Skeletal muscle tissue (tissue), 4 donors: ENCODE measurements around the gene ASCC3. TPM values are rescaled to one million over a fixed set of nuclear protein-coding genes. Genes with fewer than 3 reads are reported as not detected.

Experiments used
- H3K27ac ChIP-seq: one replicate; pipeline ENCODE4 v1.7.0; 2013; ENCODE audit warnings: mild to moderate bottlenecking, low read depth, low read length, inconsistent platforms
- H3K27me3 ChIP-seq, 3 donors: one replicate each; pipeline ENCODE4 v1.7.0; 2013; ENCODE audit warnings: low read length in 3 of 3; ENCODE audit not compliant: control insufficient read depth in 3 of 3, insufficient read depth in 3 of 3
- H3K36me3 ChIP-seq, 3 donors: one replicate each; pipeline ENCODE4 v1.7.0; 2013; ENCODE audit warnings: low read length in 3 of 3; ENCODE audit not compliant: control insufficient read depth in 3 of 3, insufficient read depth in 3 of 3
- H3K4me1 ChIP-seq, 3 donors: one replicate each; pipeline ENCODE4 v1.7.0; 2013; ENCODE audit warnings: low read length in 3 of 3, mild to moderate bottlenecking in 3 of 3; ENCODE audit not compliant: control insufficient read depth in 3 of 3, insufficient read depth in 3 of 3
- H3K4me3 ChIP-seq, 3 donors: one replicate each; pipeline ENCODE4 v1.7.0; 2013; ENCODE audit warnings: low read length in 3 of 3
- H3K9ac ChIP-seq, 3 donors: one replicate each; pipeline ENCODE4 v1.7.0; 2013; ENCODE audit warnings: low read length in 3 of 3, mild to moderate bottlenecking in 3 of 3, moderate library complexity in 2 of 3, low read depth in 1 of 3
- H3K9me3 ChIP-seq, 3 donors: one replicate each; pipeline ENCODE4 v1.7.0; 2013; ENCODE audit warnings: low read length in 3 of 3; ENCODE audit not compliant: control insufficient read depth in 3 of 3
- total RNA-seq: library from RNA; depleted of rRNA; stranded (reverse); fragments of >200 nt; gene quantifications from one replicate; pipeline ENCODE4 v1.2.3, GENCODE V29; 2014
- donor health status: Osteomylitis.

ASCC3 gene
- total RNA-seq, 1 donor from 2014 or later, result 21.4 TPM

DNA sequence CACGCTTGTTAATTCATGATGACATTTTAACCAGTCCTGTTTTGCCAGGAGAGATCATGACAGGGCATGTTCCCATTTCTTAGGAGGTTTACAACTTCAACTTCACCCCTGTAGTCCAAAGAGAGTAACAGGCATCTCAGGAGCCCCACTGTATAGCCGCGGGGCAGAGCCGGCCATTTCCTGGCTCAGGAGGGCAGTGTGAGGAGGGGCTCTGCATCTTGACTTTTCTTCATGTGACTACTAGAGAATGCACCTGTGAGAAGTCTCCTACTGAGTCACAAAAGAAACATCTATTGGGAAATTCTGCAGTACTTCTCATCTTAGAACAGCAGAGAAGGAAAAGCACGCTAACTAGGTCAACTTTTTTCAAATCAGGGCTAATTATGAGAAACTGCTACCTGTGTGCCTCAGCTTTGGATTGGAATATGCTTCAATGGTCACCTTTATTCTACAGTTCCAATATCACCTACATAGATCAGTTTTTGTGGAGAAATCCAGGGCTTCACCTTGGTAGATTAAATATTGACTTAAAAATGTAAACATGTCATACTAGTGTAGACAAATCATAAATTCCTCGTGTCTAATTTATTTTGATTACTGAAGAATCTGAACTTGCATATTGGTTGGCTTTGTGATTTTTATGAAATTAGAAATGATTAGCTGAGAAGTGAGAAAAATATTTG is 387.8 kb downstream of the ASCC3 start:
- no peaks in the 10 kb centered on the region for H3K9me3 ChIP-seq
- H3K9ac ChIP-seq, result no peak overlapping the region
- H3K36me3 ChIP-seq, result no peaks in the 10 kb centered on the region
- no peak overlapping the region for H3K4me3 ChIP-seq
- H3K27me3 ChIP-seq, result peaks cover 0 to 11% (median 0%) of the 10 kb centered on the region in 3 donors
- H3K4me1 ChIP-seq, result no peaks in the 10 kb centered on the region
- H3K27ac ChIP-seq, result no peak overlapping the region

GRCh38 chr6:100491952-100492670 is 389.0 kb downstream of the ASCC3 start:
- Histone ChIP-seq H3K36me3 (no peaks in the 10 kb centered on the region), H3K9me3 (no peaks in the 10 kb centered on the region), H3K4me1 (no peaks in the 10 kb centered on the region), H3K4me3 (no peak overlapping the region), H3K27ac (no peak overlapping the region), H3K9ac (no peak overlapping the region), H3K27me3 (peaks cover 0 to 12% (median 0%) of the 10 kb centered on the region in 3 donors)

GRCh38 chr6:100490065-100490464 is 391.1 kb downstream of the ASCC3 start:
- peaks cover 0 to 12% (median 0%) of the 10 kb centered on the region in 3 donors for H3K27me3 ChIP-seq
- H3K9me3 ChIP-seq, result no peaks in the 10 kb centered on the region
- H3K36me3 ChIP-seq, result no peaks in the 10 kb centered on the region
- no peak overlapping the region for H3K4me3 ChIP-seq
- H3K27ac ChIP-seq, result no peak overlapping the region
- no peaks in the 10 kb centered on the region for H3K4me1 ChIP-seq
- no peak overlapping the region for H3K9ac ChIP-seq

DNA sequence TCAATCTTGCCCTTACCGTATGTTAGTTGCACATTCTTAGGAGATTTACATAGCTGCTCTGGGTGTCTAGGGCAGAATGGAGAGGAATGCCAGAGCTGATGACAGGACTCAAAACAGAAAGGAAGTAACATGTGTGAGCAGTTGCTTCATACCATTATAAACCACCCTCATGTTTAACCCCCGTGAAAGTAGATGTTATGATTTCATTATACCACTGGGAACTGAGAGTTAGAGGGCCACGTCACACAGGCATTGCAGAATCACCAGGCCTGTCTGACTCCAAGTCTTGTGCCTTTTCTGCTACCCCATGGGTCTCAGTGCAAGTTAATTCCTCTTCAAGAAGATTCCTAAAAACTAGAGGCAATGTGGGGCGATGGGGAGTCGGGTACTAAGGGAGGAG is 392.9 kb downstream of the ASCC3 start:
- H3K27me3 ChIP-seq, result peaks cover 0 to 12% (median 0%) of the 10 kb centered on the region in 3 donors
- H3K36me3 ChIP-seq, result no peaks in the 10 kb centered on the region
- no peak overlapping the region for H3K4me3 ChIP-seq
- no peaks in the 10 kb centered on the region for H3K4me1 ChIP-seq
- no peak overlapping the region for H3K27ac ChIP-seq
- H3K9me3 ChIP-seq, result no peaks in the 10 kb centered on the region
- no peak overlapping the region for H3K9ac ChIP-seq

DNA sequence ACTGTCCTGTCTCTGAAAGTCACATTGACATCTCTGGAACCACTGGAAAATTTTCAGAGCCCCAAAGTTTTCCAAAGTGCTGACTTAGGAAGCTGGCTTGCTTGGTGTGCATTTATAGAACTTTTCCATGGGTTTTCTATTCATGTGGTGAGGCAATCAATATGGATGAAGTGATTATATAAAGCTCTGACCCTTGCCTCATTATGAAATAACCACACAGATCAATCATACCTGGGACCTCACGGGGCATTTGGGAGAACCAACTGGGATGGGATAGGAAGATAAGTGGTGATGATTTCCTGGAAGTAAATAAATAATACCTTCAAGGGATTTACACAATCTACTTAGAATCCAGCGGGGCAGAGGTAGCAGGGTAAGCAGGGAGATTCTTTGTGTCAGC is 393.5 kb downstream of the ASCC3 start:
- Histone ChIP-seq H3K27ac (no peak overlapping the region), H3K36me3 (no peaks in the 10 kb centered on the region), H3K27me3 (peaks cover 0 to 12% (median 0%) of the 10 kb centered on the region in 3 donors)

GRCh38 chr6:100485268-100485667 is 395.9 kb downstream of the ASCC3 start:
- H3K4me3 ChIP-seq, result no peak overlapping the region
- no peaks in the 10 kb centered on the region for H3K36me3 ChIP-seq
- H3K4me1 ChIP-seq, result no peaks in the 10 kb centered on the region
- H3K9ac ChIP-seq, result no peak overlapping the region
- H3K27me3 ChIP-seq, result peaks cover 0 to 12% (median 0%) of the 10 kb centered on the region in 3 donors
- H3K9me3 ChIP-seq, result no peaks in the 10 kb centered on the region
- no peak overlapping the region for H3K27ac ChIP-seq

More for the DNA sequence above, 393.5 kb downstream of the ASCC3 start:
- Histone ChIP-seq H3K9ac (no peak overlapping the region), H3K4me1 (no peaks in the 10 kb centered on the region), H3K4me3 (no peak overlapping the region), H3K9me3 (no peaks in the 10 kb centered on the region)

- Histone ChIP-seq H3K36me3 (no peaks in the 10 kb centered on the region), H3K9me3 (no peaks in the 10 kb centered on the region), H3K27ac (no peak overlapping the region), H3K4me3 (no peak overlapping the region), H3K27me3 (peaks cover 0 to 6% (median 0%) of the 10 kb centered on the region in 3 donors), H3K9ac (no peak overlapping the region), H3K4me1 (no peaks in the 10 kb centered on the region)
Measured at GRCh38 chr6:100484474-100484873, 396.7 kb downstream of the ASCC3 start.

DNA sequence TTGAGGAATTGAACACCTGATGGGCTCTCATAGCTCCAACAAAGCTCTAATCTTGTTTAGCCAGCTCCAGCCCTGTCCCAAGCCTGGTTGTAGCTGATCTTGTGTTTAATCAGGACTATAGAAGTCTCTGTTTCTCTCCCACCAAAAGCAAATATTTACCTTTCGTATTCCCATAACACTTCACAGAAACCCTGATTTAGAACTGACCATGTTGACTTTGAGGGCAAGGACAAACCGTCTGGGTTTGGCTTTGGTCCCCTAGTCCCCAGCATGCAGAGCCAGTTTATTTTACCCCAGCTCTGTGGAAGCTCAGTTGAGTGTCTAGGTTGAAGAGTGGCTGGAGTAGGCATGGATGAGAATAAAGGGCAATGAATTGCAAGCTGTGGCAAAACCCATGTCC is 398.4 kb downstream of the ASCC3 start:
- Histone ChIP-seq H3K4me1 (no peaks in the 10 kb centered on the region), H3K36me3 (no peaks in the 10 kb centered on the region), H3K4me3 (no peak overlapping the region), H3K27me3 (no peaks in the 10 kb centered on the region), H3K27ac (no peak overlapping the region), H3K9me3 (no peaks in the 10 kb centered on the region), H3K9ac (no peak overlapping the region)

DNA sequence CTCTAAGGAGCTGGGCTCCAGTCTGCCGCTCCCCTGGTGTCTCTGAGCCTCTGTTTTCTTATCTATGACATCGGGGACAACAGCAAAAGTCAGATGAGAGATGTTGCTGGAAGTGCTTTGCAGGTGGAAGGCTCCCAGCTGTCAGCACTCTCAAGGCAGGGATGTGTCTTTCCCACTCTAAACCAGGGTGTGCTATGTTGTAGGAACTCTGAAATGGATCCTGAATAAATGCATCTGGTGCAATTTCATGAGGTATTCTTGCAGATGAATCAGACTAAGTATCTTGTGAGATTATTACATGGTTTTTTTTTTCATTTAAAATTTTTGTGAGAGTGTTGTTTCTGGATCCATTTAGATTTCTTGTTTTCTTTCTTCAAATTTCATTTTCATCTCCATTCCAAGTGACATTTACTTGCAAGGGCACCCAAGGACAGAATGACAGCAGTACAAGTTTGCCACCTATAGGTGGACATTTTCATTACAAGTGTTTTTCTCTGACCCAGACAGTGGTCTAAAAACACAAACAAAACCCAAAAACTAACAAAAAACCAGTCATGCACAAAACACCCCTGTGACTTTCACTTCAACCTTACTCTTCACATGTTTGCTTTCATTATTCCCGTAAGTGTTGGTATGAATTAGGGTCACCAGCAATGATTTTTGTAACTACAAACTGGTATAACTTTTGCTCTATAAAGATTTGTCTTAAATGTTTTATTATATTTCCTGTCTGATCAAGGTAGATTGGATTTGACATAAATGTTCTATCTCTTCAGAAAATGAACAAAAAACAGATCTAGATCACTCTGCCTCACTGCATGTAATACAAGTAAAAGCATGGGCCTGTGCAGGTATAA is 401.7 kb downstream of the ASCC3 start:
- H3K27ac ChIP-seq, result no peak overlapping the region
- no peak overlapping the region for H3K4me3 ChIP-seq
- no peaks in the 10 kb centered on the region for H3K27me3 ChIP-seq
- no peaks in the 10 kb centered on the region for H3K4me1 ChIP-seq
- H3K36me3 ChIP-seq, result no peaks in the 10 kb centered on the region
- no peak overlapping the region for H3K9ac ChIP-seq
- H3K9me3 ChIP-seq, result no peaks in the 10 kb centered on the region
